GM18526 (cell line): ENCODE measurements around the gene WDR27.

Experiments used
- POLR2A ChIP-seq: IDR thresholded peaks from 3 replicates; pipeline ENCODE4 v1.6.1; 2011; ENCODE audit not compliant: insufficient read length; ENCODE audit errors: extremely low read depth

WDR27 gene

GRCh38 chr6:169421586-169422264, 280.1 kb downstream of the WDR27 start:
- no peak for TF ChIP-seq POLR2A

- no peak for TF ChIP-seq POLR2A
Measured at GRCh38 chr6:169420912-169421543, 280.8 kb downstream of the WDR27 start.

DNA sequence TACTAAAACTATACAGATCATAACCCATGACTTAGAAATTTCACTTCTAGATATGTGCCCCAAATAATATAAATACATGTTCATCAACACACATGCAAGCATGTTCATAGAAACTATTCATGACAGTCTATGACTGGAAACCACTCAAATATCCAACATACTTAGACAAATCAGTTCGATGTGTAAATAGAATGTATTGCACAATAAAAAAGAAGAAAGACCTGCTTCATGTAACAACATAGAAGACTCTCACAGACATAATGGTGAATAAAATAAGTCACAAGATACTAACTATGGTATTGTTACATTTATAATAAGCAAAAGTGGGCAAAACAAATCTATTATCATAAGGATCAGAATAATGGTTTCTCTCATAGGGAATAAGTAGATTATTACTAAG, 284.7 kb downstream of the WDR27 start:
- TF ChIP-seq POLR2A: no peak

GRCh38 chr6:169416249-169416648, 285.6 kb downstream of the WDR27 start:
- no peak for TF ChIP-seq POLR2A

GRCh38 chr6:169415179-169415578, 286.6 kb downstream of the WDR27 start:
- TF ChIP-seq POLR2A: no peak

DNA sequence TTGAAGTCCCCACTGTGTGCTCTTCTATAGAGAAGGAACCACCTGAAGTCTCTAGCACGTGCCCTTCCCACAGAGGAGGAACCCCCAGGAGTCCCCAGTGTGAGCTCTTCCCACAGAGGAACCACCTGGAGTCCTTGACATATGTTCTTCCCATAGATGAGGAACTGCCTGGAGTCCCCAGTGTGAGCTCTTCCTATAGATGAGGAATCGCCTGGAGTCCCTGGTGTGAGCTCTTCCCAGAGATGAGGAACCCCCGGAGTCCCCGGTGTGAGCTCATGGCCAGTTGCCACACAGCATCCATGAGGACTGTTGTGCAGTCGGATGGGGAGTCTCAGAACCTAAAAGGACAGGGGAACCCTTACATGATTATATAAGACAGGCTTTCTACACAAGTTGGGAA, 290.1 kb downstream of the WDR27 start:
- no peak for TF ChIP-seq POLR2A

- TF ChIP-seq POLR2A: no peak
Measured at GRCh38 chr6:169411296-169411695, 290.5 kb downstream of the WDR27 start.

DNA sequence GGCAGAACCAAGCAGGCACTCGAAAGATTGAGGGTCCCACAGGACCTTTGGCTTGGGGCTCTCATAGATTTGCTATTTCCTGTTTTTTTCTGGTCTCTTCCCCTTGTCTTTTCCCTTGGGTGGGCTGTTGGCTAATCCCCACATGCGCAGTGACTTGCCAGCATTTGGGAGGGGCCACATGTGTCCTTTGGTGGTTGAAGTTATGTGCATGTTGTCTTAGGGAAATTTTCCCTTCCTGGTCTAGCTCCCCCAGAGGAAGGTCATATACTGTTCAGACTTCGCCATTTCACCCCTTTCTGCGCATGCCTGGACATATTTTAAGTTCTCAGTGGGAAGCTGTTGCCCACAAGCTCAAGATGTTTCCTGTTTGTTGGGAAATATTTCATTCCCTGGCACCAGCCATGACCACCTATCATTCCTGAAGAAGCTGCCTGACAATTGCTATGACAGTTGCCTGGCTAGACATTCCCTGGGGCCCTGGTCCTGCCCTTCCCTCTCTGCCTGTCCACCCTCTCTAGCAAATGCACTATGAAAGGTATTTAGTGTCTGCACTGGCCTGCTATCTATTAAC, 292.0 kb downstream of the WDR27 start:
- TF ChIP-seq POLR2A: no peak

- no peak for TF ChIP-seq POLR2A
Measured at GRCh38 chr6:169407325-169407724, 294.5 kb downstream of the WDR27 start.
